GM21367 (cell line): ENCODE data around the gene DCTPP1.

Experiments used
- ATAC-seq: cut with Tn5 transposase; IDR thresholded peaks from one replicate; pipeline ENCODE4 v1.9.1; 2021; ENCODE audit not compliant: unreplicated experiment

DCTPP1 gene

GRCh38 chr16:30382111-30382881 lies 47.5 kb downstream of the DCTPP1 start, which contains the start of gene SEPTIN1:
TSS of gene SEPTIN1 (minus strand) at chr16:30382561. CDS start at chr16:30382542, 19 bp downstream.
- no peak for ATAC-seq

GRCh38 chr16:30381291-30382041 lies 48.4 kb downstream of the DCTPP1 start:
- no peak for ATAC-seq

- ATAC-seq: no peak
These were observed 49.0 kb downstream of the DCTPP1 start for GRCh38 chr16:30380803-30381208.

GRCh38 chr16:30380072-30380802 lies 49.6 kb downstream of the DCTPP1 start:
- ATAC-seq: no peak

GRCh38 chr16:30379158-30379783 lies 50.6 kb downstream of the DCTPP1 start:
- ATAC-seq: no peak

- peak; percentile 72 for ATAC-seq
These were observed 51.3 kb downstream of the DCTPP1 start for GRCh38 chr16:30378236-30379157.

GRCh38 chr16:30377812-30378235 lies 52.0 kb downstream of the DCTPP1 start:
- ATAC-seq: no peak

- no peak for ATAC-seq
These were observed 52.6 kb downstream of the DCTPP1 start for GRCh38 chr16:30377050-30377811.

GRCh38 chr16:30376461-30376902 lies 53.3 kb downstream of the DCTPP1 start:
- ATAC-seq: no peak

- ATAC-seq: no peak
These were observed 54.0 kb downstream of the DCTPP1 start for GRCh38 chr16:30375864-30376263.

- no peak for ATAC-seq
These were observed 55.3 kb downstream of the DCTPP1 start, which contains the start of gene MYL11 for GRCh38 chr16:30374538-30374937. TSS of gene MYL11 (plus strand) at chr16:30374802. CDS start at chr16:30374858, 56 bp downstream.
